CD4-positive, alpha-beta T cell (primary cell): ENCODE results near the gene PTPRK. TPM values are rescaled to one million over a fixed set of nuclear protein-coding genes. Genes with fewer than 3 reads are reported as not detected.
A peak's percentile ranks its signal among the peaks of the same experiment; 100 is the strongest.

Experiments
- ATAC-seq: fragments of 200-7000 bp; cut with Tn5 transposase; one replicate; pipeline ENCODE4 v1.10.0; 2022; ENCODE audit warnings: mild to moderate bottlenecking; ENCODE audit not compliant: poor library complexity
- CTCF ChIA-PET: fragments of 350-600 bp; sonication (Branson Sonifier 250); formaldehyde crosslinking; loops from one replicate; lab custom pipeline; 2021; ENCODE audit warnings: antibody characterized with exemption, inconsistent platforms; lab: Charles Lee
- POLR2A ChIA-PET: fragments of 350-600 bp; sonication (Branson Sonifier 250); formaldehyde crosslinking; loops from one replicate; lab custom pipeline; 2021; ENCODE audit warnings: antibody characterized with exemption, inconsistent platforms; lab: Charles Lee
- DNase-seq, 14 experiments: peaks; one replicate each; pipeline ENCODE4 v3.0.0-alpha.2; 2013 to 2020; ENCODE audit warnings: mixed read lengths in 2 of 14
- H3K27ac ChIP-seq, 2 donors: one replicate each; pipeline versions ENCODE4 v1.5.1 to v1.7.0; 2013; ENCODE audit warnings: low read length in 2 of 2, low read depth in 1 of 2, mild to moderate bottlenecking in 1 of 2
- H3K27me3 ChIP-seq, 2 experiments: 1 replicate in 1 of 2; 2 replicates in 1 of 2; pipeline versions ENCODE4 v1.6.1 to v1.7.0; 2013; ENCODE audit warnings: low read length in 2 of 2, control low read depth in 1 of 2, mild to moderate bottlenecking in 1 of 2, moderate library complexity in 1 of 2; ENCODE audit not compliant: insufficient read depth in 2 of 2, control insufficient read depth in 1 of 2
- H3K36me3 ChIP-seq: one replicate; pipeline ENCODE4 v1.6.1; 2013; ENCODE audit warnings: low read length, control low read depth; ENCODE audit not compliant: insufficient read depth
- H3K4me1 ChIP-seq: one replicate; pipeline ENCODE4 v1.6.1; 2013; ENCODE audit warnings: low read length, control low read depth; ENCODE audit not compliant: insufficient read depth
- H3K4me3 ChIP-seq: one replicate; pipeline ENCODE4 v1.5.1; 2013; ENCODE audit warnings: mild to moderate bottlenecking, low read length, moderate library complexity
- H3K9me3 ChIP-seq, 2 experiments: 1 replicate in 1 of 2; 2 replicates in 1 of 2; pipeline versions ENCODE4 v1.6.1 to v1.7.0; 2013; ENCODE audit warnings: low read length in 2 of 2, mild to moderate bottlenecking in 2 of 2, control low read depth in 1 of 2, moderate library complexity in 1 of 2; ENCODE audit not compliant: control insufficient read depth in 1 of 2, insufficient read depth in 1 of 2
- H3K27ac Mint-ChIP-seq: one replicate; pipeline ENCODE4 v1.8.0; 2020; ENCODE audit warnings: mixed read lengths
- H3K27me3 Mint-ChIP-seq: one replicate; pipeline ENCODE4 v1.8.0; 2021; ENCODE audit warnings: mixed read lengths
- H3K36me3 Mint-ChIP-seq: one replicate; pipeline ENCODE4 v1.8.0; 2021; ENCODE audit warnings: low read depth, mixed read lengths
- H3K4me1 Mint-ChIP-seq: one replicate; pipeline ENCODE4 v1.8.0; 2021; ENCODE audit warnings: low read depth, mixed read lengths
- H3K4me3 Mint-ChIP-seq: one replicate; pipeline ENCODE4 v1.8.0; 2020; ENCODE audit warnings: mild to moderate bottlenecking, mixed read lengths
- H3K9me3 Mint-ChIP-seq: one replicate; pipeline ENCODE4 v1.8.0; 2020; ENCODE audit warnings: mixed read lengths
- intact Hi-C, 2 experiments: fragments of 100-400 bp; cut with DNase I in 1 of 2; cut with micrococcal nuclease in 1 of 2; formaldehyde crosslinking; loops; one replicate each; pipeline versions ENCODE4 v1.15.1 to v1.9.0; 2023 to 2025; cut with DNase I, micrococcal nuclease
- polyA plus RNA-seq, 2 donors: library from polyadenylated mRNA; unstranded; fragments of 120-200 nt; gene quantifications; one replicate each; pipeline ENCODE4 v1.2.1, GENCODE V29; 2013
- total RNA-seq, 174 experiments: library from RNA in 2 of 174; stranded (reverse) in 2 of 174; gene quantifications; one replicate each; pipeline ENCODE4 v1.2.3 and lab custom pipeline; 2021 to 2026
- TF ChIP-seq, protein P1 (sequence below): fragments of 200-600 bp; IDR thresholded peaks from one replicate; pipeline ENCODE4 v1.8.0; 2022; ENCODE audit warnings: antibody characterized with exemption, mild to moderate bottlenecking

Gene PTPRK
- total RNA-seq (10 to 100 TPM in 1 of 2 experiments, 1 to 10 TPM in 1; 8.4 to 10.3 TPM), total RNA-seq (lab: John Stamatoyannopoulos, UW) (0.86 to 34.7 (median 5.0) reads per million in 172 experiments)
- polyA plus RNA-seq (2013, experiment 1 of 2) = 0.72 TPM
- 1.1 TPM for polyA plus RNA-seq (2013, experiment 2 of 2)

DNA sequence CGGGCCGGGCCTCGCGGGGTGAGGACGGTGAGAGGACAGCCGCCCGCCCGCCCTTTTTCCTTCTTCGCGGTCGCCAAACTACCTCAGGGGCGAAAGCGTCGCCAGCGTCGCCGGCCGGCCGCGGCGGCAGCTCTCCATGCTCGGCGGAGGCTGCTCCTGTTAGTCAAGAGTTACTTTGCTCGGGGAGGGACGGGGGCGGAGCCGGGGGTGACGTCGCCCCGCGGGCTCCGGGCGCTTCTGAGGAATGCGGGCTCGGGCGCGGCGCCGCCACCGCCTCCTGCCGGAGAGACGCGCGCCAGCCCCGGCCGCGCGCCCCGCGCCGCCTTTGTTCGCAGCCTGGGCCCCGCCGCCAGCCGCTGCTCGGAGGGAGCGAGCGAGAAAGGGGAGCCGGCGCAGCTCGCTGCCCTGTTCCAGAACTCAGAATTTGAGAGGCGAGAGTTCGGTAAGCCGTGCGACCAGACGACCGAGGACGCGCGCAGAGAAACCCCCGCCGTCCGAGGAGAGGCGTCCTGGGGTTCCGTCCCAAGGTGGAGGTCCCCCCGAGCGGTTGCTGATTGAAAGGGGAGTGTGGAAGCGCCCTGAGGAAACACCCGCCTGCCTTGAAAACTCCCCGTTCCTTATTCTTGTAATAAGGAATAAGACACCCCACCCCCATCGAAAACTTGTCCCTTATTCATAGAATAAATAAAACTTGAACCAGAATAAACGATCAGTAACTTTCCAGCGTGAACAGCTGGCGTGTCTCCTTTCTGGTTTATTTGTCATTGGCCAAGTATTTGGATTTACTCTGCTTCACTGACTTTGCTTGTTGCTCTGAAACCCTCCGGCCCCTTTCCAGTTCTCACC lies at the start of gene PTPRK:
Gene PTPRK, minus strand, starts transcription at position 164 of the 846 bp plus-strand sequence. CDS start 241 bp downstream, outside the sequence.
- no peak within 1 kb of the TSS for H3K27ac ChIP-seq
- intact Hi-C loops = loop anchor here (2.0 to 10.0 kb wide), 5 partner anchors 663 to 1256 kb away; partner anchors contain the start of genes MTCL3 (in 1 of the 2) and RNF146 (in 1 of the 2)

DNA sequence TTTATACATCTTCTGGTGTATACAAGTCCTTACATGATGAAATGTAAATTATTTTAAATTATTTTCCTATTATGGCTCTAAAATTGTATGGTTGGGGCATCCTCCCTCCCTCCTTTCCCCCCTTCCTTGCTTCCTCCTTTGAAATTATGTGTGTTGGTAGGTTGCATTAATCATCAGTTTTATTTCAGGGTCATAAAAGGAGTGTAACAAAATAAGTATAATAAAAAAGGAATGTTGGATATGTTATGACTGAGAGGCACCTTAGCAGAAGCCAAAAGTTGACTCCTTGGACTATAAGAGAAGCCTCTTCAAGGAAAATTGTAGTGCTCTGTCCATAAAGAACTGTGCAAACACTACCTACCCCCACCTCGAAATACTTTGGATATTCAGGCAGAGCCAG lies 46.6 kb upstream of the PTPRK start:
- POLR2A ChIA-PET = no interaction called here
- no peaks in the 10 kb centered on the region for H3K36me3 ChIP-seq
- H3K4me3 Mint-ChIP-seq = no peak overlapping the region
- CTCF ChIA-PET = no interaction called here
- no peak overlapping the region for H3K27ac ChIP-seq
- TF ChIP-seq, protein P1, sequence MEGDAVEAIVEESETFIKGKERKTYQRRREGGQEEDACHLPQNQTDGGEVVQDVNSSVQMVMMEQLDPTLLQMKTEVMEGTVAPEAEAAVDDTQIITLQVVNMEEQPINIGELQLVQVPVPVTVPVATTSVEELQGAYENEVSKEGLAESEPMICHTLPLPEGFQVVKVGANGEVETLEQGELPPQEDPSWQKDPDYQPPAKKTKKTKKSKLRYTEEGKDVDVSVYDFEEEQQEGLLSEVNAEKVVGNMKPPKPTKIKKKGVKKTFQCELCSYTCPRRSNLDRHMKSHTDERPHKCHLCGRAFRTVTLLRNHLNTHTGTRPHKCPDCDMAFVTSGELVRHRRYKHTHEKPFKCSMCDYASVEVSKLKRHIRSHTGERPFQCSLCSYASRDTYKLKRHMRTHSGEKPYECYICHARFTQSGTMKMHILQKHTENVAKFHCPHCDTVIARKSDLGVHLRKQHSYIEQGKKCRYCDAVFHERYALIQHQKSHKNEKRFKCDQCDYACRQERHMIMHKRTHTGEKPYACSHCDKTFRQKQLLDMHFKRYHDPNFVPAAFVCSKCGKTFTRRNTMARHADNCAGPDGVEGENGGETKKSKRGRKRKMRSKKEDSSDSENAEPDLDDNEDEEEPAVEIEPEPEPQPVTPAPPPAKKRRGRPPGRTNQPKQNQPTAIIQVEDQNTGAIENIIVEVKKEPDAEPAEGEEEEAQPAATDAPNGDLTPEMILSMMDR = no peak
- DNase-seq = no peak
- H3K4me1 Mint-ChIP-seq = no peaks in the 10 kb centered on the region
- no peak overlapping the region for H3K27ac Mint-ChIP-seq
- H3K4me3 ChIP-seq = no peak overlapping the region
- intact Hi-C loops = no loop called here
- H3K4me1 ChIP-seq = no peaks in the 10 kb centered on the region
- H3K27me3 Mint-ChIP-seq = no peaks in the 10 kb centered on the region
- H3K9me3 ChIP-seq = peaks cover 0 to 5% of the 10 kb centered on the region in 2 experiments
- no peak for ATAC-seq
- H3K27me3 ChIP-seq = no peaks in the 10 kb centered on the region
- H3K36me3 Mint-ChIP-seq = no peaks in the 10 kb centered on the region
- H3K9me3 Mint-ChIP-seq = no peaks in the 10 kb centered on the region

More for the DNA sequence above, at the start of gene PTPRK:
- H3K9me3 Mint-ChIP-seq = no peaks in the 10 kb centered on the region
- POLR2A ChIA-PET = interaction anchor here (0.6 to 1.5 kb wide), 5 partner anchors 9 to 1255 kb away, joined by 3 to 7 read pairs (median 3); no protein-coding TSS in a partner anchor
- DNase-seq = peak; percentile 72 to 92 (median 86)
- ATAC-seq = peak; percentile 84
- peaks cover 20% of the 10 kb centered on the region for H3K36me3 Mint-ChIP-seq
- H3K27me3 Mint-ChIP-seq = peaks cover 86% of the 10 kb centered on the region
- peaks cover 19% of the 10 kb centered on the region for H3K4me1 Mint-ChIP-seq
- no peaks in the 10 kb centered on the region for H3K36me3 ChIP-seq
- TF ChIP-seq, protein P1 = no peak
- H3K4me3 ChIP-seq = peak within 1 kb of the TSS; percentile 80
- peak within 1 kb of the TSS; percentile 88 for H3K27ac Mint-ChIP-seq
- peak within 1 kb of the TSS; percentile 98 for H3K4me3 Mint-ChIP-seq
- peaks cover 26% of the 10 kb centered on the region for H3K4me1 ChIP-seq
- CTCF ChIA-PET = interaction anchor here (0.6 to 0.9 kb wide), 2 partner anchors 14 to 665 kb away, joined by 3 to 4 read pairs; no protein-coding TSS in a partner anchor
- H3K27me3 ChIP-seq = peaks cover 32 to 63% of the 10 kb centered on the region in 2 experiments
- peaks cover 0 to 14% of the 10 kb centered on the region in 2 experiments for H3K9me3 ChIP-seq

DNA sequence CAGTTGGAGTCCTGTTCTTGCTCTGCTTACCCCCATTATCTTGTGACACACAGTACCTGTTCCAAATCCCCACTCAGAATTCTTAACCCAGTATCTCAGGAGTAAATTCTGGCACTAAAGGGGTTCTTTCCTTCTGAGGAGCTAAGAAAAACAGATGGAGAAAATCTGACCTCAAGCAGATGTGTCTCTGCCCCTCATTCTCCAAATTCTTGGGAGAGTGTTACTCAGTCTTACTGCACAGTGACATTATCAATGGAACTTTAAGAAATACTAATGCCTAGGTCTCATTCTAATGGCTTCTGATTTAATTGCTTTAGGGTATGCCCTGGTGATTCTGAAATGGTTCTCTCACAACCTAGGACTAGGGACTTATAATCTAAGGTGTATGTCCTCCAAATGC lies 40.6 kb upstream of the PTPRK start:
- POLR2A ChIA-PET = no interaction called here
- CTCF ChIA-PET = no interaction called here
- TF ChIP-seq, protein P1 = no peak

More for the DNA sequence above, 40.6 kb upstream of the PTPRK start:
- Histone ChIP-seq H3K4me1 (no peaks in the 10 kb centered on the region), H3K27ac (no peak overlapping the region), H3K9me3 (no peaks in the 10 kb centered on the region), H3K36me3 (no peaks in the 10 kb centered on the region), H3K4me3 (no peak overlapping the region), H3K27me3 (peaks cover 0 to 6% of the 10 kb centered on the region in 2 experiments)
- DNase-seq (no peak), ATAC-seq (no peak)
- H3K9me3 Mint-ChIP-seq = no peaks in the 10 kb centered on the region
- H3K4me1 Mint-ChIP-seq = no peaks in the 10 kb centered on the region
- intact Hi-C loops = no loop called here
- H3K4me3 Mint-ChIP-seq = no peak overlapping the region
- peaks cover 19% of the 10 kb centered on the region for H3K27me3 Mint-ChIP-seq
- H3K27ac Mint-ChIP-seq = no peak overlapping the region
- no peaks in the 10 kb centered on the region for H3K36me3 Mint-ChIP-seq
